Measurements from ENCODE around the gene SLIT2.

GRCh38 chr4:20260821-20261220, 9.1 kb downstream of the SLIT2 start:
- no peak for TF ChIP-seq CTCF (IDR thresholded peaks at IDR 0.05)
- TF ChIP-seq POLR2A (IDR thresholded peaks at IDR 0.05) = no peak
